AG10803 (cell line): ENCODE data around the gene HOXB3.

Experiments used
- DNase-seq: peaks from one replicate; pipeline ENCODE4 v3.0.0; 2010; ENCODE audit warnings: low read depth
- H3K4me3 ChIP-seq: 2 replicates; pipeline ENCODE4 v1.5.1; 2011; ENCODE audit warnings: mild to moderate bottlenecking, low read length, control low read depth
- TF ChIP-seq, protein P1 (sequence below): conservative IDR thresholded peaks from 2 replicates; pipeline ENCODE4 v1.5.1; 2011; ENCODE audit warnings: mild to moderate bottlenecking, low read length, control low read depth, inconsistent platforms

HOXB3 gene

DNA sequence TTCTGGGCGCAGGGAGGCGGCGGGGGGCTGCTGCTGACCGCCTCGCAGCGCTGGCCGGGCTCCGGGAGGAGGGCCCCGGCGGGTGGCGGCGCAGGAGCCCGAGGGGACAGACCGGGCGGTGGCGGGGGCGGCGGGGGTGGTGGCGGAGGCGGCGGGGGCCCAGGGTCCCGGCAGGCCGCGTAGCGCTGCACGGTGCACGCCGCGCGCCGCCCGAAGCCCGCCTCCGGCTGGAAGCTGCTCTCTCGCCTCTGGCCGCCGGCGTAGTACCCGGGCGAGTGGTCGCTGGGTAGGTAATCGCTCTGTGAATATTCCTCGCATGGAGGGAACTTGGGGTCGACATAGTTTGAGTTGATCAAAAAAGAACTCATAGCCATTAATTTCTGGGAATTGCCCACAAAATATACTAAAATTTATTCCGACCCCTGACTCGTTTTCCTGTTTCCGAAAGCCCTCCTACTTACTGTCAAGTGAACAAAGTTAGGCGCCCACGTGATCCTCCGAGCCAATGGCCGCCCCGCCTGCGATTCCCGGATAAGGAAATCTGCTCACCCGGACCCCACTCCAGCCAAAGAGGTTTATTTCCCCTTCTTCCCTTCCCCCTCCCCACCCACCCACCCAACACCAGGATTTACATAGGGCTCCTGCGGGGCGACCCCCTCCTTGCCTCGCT lies 12.0 kb downstream of the HOXB3 start, which contains the start of gene HOXB4:
TSS of gene HOXB4 (minus strand) at position 405 of the 670 bp plus-strand sequence. CDS start at position 374, 31 bp downstream.
- TF ChIP-seq, protein P1, sequence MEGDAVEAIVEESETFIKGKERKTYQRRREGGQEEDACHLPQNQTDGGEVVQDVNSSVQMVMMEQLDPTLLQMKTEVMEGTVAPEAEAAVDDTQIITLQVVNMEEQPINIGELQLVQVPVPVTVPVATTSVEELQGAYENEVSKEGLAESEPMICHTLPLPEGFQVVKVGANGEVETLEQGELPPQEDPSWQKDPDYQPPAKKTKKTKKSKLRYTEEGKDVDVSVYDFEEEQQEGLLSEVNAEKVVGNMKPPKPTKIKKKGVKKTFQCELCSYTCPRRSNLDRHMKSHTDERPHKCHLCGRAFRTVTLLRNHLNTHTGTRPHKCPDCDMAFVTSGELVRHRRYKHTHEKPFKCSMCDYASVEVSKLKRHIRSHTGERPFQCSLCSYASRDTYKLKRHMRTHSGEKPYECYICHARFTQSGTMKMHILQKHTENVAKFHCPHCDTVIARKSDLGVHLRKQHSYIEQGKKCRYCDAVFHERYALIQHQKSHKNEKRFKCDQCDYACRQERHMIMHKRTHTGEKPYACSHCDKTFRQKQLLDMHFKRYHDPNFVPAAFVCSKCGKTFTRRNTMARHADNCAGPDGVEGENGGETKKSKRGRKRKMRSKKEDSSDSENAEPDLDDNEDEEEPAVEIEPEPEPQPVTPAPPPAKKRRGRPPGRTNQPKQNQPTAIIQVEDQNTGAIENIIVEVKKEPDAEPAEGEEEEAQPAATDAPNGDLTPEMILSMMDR = no peak
- DNase-seq = peak; percentile 72
- H3K4me3 ChIP-seq = peak within 1 kb of the TSS; percentile 82

DNA sequence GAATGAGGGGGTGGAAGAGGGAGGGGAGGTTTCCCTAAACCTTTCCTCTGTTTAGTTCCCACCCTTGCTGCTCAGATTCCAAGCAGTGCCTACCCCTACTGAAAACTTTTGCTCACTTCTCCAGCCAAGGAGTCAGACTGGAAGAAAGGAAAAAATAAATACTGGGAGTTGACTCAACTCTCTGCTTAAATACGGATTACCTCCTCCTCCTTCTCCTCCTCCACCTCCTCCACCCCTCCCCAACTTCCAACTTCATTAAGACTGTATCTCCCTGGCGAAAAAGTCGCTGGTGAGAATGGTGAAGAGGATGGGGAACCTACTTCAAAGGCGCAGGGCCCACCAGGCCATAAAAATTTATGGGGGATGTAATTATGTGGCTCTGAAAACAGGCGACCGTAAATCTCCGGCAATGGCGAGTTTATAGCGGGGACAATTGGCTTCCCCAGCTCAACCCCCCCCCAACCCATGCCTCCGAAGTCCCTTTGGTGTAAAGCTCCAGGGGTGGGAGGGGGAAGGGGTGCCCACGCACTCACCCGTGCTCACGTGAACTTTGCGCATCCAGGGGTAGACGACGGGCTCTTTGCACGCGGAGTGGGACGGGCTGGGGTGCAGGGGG lies 12.6 kb downstream of the HOXB3 start:
- TF ChIP-seq, protein P1 = no peak
- H3K4me3 ChIP-seq = peak overlapping the region; percentile 82
- peak; percentile 59 for DNase-seq

GRCh38 chr17:48576479-48577309 lies 13.3 kb downstream of the HOXB3 start:
- TF ChIP-seq, protein P1 = no peak
- peak; percentile 75 for DNase-seq
- peak overlapping the region; percentile 82 for H3K4me3 ChIP-seq

- TF ChIP-seq, protein P1 = no peak
- DNase-seq = peak; percentile 55
- peak overlapping the region; percentile 59 for H3K4me3 ChIP-seq
Measured at GRCh38 chr17:48575673-48576478, 14.2 kb downstream of the HOXB3 start.

DNA sequence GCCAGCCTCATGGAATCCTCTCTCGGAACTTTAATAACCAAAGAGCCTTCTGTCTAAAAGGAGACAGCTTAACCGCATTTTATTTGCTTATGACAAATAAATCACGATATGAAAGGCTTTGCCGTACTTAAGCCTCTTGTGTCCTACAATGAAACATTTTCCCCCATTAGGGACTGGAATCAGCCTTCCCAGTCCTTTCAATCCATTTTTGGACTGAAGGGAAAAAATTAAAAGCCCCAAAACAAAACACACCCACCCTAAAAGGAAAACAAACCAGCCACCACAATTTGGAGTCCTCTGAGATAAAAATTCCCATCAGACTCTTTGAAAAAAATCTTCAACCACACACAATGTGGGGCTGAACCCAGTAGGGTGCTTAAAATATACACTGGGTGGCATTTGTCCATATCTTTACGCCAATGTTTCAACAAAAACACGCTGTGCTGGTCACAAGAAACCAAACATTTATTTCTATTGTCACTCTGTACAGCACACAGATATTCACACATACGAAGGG lies 14.9 kb downstream of the HOXB3 start:
- TF ChIP-seq, protein P1 = no peak
- DNase-seq = peak; percentile 85
- peak overlapping the region; percentile 59 for H3K4me3 ChIP-seq

DNA sequence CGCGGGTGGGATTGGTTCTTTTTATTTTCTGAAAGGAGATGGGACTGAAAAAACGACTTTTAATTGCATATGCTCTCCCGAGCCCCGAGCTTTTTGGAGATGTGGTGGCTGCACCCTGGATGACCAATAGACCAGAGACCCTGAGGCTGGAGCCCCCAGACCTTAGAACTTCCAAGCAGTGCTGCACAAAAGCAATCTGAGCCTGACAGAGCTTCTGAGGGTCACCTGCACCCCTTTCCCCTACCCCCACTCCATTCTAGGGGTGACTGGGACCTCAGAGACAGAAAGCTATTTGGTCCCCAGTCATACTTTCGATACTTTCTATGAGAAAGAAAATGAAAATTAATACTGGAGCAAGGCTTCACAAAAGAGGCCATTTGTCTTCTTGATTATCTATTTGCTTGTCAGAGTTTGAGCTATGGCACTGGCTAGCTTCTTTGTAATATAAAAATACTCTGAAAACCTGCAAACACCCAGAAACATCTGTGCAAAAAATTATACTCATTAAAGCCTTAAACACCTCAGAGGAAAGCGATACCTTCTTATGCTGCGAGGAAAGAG lies 15.5 kb downstream of the HOXB3 start:
- TF ChIP-seq, protein P1 = no peak
- peak overlapping the region; percentile 59 for H3K4me3 ChIP-seq
- no peak for DNase-seq
